Nucleus accumbens (tissue), 56 donors: ENCODE data around the gene MS4A6E.
"Not testable (repeated sequence)": the region's sequence is repeated elsewhere in the genome, so short reads cannot be mapped to it uniquely, and the experiment has no call there.

ENCODE experiments used
- DNase-seq, 56 donors: peaks; one replicate each; lab custom pipeline; 2025; lab: John Stamatoyannopoulos, UW

MS4A6E gene

DNA sequence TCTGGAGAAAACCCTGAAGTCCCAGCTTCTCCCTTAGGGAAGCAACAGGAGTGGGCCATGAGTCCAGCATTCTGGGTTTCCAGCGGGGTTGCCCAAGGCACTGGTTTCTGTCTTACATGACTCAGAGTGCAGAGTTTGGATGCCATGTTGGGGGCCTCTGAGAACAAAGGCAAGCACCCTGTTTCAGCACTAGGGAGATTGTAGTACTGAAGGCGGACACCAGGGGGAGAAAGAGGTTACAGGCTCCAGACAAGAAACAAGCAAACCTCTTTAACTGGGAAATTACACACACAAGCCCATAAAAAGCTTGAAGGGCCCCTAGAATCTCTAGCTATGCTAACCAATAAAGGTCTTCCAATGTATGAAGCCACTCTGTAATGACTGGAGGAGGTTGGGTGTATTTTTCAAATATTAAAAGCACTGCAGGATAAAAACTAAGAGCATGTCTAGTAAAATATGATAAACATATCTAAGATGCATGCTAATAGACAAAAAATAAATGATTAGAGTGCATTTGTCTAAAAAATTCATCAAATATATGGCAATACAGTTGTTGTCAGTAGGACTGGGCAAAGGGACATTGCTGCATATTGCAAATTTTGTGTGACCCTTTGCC lies 7.1 kb downstream of the MS4A6E start:
- peak in 22 of 56 donors; percentile 1 to 69 (median 9) for DNase-seq

DNA sequence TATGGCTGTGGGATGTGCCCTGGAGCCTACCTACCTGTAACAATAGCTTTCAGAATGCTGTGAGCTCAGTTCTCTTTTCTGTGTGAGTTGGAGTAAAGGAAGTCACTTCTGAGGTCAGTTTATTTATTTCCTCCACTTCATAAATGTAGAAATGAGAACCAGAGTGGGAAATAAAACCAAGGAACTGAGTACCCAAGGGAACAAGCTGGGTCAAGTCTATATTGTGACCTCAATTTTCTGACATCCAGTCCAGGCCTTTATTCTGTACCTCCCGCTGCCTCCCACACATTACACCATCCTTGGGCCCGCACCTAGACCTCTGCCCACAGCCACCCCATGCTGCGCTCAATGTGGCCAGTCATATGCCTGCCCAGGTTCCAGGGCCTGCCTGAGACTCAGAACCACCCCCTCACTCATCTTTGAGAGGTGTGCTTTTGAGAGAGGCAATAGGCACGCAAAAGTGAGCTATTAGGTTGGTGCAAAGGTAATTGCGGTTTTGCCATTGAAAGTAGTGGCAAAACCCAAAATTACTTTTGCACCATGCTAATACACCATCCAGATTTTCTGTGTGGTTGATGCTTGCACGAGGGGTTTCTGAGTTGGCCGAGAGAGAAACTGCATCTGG lies 9.8 kb downstream of the MS4A6E start:
- DNase-seq = no peak

DNA sequence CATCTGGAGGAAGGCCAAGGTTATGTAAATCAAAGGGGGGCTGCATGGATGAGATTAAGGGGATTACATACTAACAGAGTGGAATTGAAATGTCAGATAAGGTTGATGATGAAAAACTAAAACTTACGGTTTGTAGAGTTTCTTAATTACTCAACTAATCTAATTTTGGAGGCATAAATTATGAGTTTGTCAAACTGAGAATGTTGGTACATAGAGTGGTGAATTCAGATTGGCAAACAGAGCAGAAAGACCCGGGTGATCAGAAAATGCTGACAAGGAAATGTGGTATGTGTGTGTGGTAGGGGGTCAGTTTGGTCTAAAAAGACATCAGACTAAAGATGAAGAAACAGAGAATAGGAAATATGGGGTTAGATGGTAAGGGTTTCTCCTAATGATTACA lies 11.0 kb downstream of the MS4A6E start:
- no peak for DNase-seq

DNA sequence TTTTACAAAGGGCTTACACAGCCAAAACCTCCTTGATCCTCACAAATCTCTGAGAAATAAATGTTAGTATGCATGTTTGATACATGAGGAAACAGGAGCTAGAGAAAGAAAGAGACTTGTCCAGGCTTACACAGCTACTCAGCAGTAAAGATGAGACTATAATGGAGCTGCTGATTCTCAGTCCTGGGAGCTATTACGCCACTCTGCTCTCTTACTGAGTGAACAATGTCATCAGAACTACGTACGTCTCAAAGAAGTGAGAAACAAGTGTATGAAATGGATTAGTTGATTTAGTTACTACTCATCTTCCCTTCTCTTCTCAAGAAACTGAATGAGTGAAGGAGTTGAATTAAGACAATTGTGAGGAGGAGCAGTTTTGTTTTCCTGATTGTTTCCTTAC lies 12.3 kb downstream of the MS4A6E start:
- no peak for DNase-seq

DNA sequence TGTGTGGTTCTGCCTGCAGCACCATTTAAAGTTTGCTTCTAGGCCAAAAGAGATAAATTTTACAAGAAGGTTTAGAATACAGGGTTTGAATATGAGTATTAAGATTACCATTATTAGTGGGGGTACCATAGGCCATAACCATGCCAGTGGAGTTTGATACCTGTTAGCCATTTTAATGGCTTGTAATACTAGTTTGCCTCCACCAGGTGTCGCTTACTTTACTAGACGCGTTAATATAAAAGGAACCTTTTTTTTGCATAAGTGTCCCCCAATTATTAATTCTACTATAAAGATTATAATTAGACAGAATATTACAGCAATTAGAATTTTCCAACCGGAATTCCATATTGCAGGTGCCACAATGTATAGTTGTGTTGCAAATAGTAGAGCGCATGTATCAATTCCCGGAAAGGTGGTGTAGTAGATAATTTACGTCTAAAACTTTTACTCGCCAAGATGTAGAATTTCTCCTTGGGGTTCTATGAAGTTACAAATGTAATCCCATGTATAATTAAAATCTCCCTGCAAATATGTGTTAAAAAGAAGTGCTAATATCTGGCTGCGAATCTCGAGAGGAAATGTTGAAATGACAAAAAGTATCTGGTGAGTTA lies 16.1 kb downstream of the MS4A6E start:
- no peak for DNase-seq

DNA sequence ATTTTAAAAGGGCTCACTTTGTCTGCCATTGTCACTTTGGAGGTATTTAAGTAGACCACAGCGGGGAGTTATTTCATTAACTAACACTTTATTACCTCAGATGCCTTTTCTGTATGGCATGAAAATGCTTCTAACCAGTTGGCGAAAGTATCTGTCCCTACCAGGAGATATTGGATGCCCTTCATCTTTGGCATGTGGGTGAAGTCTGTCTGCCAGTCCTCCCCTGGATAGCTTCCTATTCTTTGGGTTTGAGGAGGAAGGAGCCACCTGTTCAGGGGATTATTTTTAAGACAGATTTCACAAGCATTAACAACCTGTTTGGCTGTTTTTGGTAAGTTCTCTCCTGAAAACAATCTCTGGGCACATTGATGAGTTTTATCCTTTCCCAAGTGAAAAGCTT lies 17.1 kb downstream of the MS4A6E start:
- DNase-seq = no peak

DNA sequence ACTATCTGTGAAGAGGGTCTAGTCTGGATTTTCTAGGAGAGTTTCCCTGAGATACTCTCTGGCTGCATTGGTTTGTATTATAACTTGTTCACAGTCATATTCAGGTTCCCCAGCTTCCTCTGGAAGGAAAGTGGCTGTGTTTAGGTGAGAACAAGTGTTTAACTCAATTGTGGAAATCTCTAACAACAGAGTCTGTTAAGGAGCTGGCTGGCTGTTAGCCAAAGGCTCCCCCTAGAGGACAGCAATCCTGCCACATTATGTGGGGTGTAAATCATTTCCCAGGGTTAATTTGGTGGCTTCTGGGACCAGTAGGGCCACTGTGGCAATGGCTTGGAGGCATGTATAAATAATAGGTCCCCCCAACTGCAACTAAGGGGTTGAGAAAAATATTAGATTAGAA lies 18.4 kb downstream of the MS4A6E start:
- peak in 8 of 56 donors; percentile 1 to 32 (median 8) for DNase-seq

DNA sequence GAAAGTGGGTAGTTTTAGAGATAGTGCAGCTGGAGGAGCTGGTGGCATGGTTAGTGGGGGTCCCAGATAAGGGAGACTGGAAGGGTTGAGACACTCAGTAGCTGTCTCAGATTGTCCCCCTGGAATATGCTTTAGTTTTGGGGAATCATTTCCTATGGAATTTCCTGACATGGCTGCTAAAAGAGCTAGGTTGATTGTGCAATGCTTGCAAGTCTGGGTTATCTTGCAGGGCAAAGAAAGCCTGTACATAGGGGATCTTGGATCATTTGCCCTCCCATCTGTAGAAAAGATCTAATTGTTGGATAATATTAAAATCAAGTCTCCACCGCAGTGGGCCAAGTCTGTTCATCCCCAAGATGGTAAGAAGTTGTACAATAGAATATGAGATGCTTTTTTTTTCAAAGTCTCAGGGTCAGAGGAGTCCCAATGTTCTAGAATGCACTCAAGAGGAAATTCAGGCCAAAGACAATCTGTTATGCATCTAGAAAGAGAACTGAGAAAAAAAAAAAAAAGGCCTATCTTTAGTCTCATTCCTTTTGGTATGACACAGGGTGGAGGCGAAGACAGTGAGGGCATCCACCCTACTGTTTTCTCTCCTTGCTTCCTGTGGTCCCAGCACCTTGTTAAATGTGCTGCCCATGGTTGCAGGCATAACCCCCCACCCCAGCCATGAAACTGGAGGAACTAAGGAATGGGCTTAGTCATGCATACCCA lies 20.2 kb downstream of the MS4A6E start:
- no peak for DNase-seq

DNA sequence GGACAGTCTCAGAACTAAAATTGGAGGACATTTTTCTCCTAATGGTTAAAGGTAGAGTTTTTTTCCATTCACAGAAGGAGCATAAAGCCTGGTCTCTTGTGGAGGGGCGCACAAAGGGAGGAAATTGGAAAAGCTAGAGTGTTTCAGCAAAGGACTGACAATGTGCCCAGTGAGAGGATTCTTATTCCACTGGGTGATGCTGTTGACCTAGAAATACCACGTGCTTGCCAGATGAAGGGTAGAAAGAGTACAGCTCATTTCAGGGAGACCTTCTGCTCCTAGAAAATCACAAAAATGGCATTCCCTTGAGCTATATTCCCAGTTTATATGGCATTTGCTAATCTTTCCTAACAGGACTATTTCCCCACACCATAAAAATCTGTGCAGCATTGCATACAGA lies 21.1 kb downstream of the MS4A6E start:
- DNase-seq = no peak

DNA sequence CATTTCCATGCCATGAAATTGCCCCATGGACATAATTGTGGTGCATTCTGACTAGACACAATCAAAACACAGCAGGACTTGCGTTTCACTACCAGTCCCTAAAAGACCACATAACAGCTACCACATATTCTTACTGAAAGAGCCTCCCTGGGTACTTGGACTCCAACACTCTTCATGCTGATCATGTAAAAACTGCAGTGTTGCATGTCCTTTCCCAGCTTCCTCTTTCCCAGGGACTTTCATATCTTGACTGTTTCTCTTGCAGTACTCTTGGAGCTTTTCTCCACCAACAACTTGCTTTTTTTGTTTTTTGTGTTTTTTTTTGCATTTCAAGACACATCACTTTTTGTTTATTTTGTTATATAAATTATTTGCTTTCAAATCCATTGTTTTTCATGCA lies 22.9 kb downstream of the MS4A6E start:
- DNase-seq = no peak

DNA sequence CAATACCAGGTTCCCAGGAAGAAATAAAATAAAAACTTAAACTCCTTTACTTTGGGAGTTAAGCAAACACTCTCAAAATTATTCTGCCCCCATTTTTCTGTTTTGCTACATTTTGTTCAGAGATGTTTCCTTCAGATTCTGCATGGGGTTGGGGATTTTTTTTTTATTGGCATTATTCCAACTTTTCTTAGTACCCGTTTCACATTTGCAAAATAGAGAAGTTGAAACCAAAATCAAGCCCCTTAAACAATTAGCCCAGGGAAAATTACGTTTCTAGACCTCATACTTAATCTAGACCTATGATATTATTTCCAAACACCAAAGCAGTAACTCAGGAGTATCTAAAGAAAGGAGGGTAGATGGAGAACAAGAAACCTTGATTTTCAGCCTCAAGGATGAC lies 30.7 kb downstream of the MS4A6E start:
- no peak for DNase-seq

DNA sequence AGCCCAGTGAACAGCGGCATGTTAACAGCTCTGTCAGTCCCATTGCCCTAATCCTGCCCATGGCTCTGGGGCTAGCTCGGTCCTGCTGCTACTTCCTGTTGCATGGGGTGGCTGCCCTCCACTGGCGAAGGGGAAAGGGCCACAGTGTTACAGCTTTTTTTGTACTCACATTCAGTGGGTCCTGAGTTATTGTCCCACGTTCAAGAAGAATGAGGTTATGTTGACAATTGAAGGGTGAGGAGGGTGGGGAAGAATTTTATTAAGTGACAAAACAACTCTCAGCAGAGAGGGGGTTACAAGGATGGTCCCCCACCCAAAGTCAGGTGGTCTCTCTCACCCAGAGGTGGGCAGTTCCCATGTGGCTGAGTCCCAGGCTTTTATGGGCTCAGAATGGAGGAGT lies 33.6 kb downstream of the MS4A6E start:
- DNase-seq = no peak

DNA sequence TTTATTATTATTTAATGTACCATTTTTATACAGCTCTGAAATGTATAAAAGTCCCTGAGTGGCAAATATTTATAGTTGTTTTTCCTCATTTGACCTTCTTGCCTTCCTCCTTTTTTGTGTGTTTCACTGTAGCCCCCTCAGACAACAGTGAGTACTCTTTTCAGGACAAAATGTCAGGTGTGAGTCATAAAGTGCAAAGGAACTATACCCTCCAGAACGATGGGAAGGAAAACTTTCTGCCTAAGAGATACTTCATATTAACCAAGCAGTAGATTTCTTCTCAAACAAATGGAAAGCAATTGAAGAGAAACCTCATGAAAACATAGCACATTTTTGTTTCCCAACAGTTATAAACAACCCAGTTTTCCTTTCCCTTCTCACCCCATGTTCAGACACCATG lies 35.2 kb downstream of the MS4A6E start:
- no peak for DNase-seq

DNA sequence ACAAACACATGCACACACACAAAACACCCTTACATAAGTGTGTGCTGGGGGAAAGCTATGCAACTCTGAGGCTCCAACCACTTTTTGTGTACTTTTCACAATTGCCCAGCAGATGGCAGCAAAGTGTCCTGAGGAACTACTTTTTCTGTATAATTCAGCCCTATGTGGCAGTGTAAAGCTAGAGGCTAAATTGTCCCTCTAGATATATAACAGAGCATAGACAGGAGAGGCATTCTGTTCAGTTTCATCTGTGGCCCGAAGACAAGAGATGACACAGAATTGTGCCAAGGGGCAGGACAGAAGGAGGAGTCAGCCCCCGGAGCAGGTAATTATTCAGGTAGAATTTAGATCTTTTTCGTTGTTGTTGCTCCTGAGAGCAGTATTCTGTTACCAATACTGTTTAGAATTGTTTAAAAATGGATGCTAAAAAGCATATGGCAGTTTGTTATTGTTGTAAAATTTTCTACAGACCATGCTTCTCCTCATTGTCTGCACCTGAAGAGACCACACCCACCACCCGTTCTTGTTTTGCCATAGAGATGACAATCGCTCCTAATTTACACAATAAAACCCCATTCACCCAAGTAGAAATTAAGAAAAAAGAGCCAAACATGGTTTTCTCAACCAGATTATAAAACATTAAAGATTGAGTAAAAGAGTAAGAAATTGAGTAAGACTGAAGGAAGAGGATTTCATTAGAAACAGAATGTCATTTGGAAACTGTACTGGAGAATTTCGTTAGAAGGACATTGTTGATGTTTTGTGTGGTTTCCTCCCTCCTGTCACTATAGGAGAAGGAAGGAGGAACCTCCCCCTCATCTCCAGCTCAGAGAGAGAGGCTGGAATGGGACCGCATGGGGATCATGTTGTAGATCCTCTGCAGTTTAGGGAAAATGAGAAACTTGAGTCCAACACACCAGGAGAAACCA lies 36.8 kb downstream of the MS4A6E start:
- DNase-seq = peak in 32 of 56 donors; percentile 1 to 65 (median 20)

DNA sequence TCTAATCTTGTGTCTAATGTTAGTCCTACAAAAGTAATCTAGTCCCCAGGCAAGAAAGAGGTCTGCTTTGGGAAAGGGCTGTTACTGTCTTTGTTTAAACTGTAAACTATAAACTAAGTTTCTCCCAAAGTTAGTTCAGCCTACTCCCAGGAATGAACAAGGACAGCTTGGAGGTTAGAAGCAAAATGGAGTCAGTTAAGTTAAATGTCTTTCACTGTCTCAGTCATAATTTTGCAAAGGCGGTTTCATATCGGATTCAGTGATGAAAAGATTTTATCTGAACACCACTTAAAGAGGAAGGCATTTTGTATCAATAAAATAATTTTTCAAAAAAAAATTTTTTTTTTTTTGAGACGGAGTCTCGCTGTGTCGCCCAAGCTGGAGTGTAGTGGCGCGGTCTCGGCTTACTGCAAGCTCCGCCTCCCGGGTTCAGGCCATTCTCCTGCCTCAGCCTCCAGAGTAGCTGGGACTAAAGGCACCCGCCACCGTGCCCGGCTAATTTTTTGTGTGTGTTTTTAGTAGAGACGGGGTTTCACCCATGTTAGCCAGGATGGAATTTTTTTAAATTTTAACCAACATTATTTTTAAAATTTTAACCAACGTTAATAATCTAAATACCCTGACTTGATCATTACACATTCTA lies 39.3 kb downstream of the MS4A6E start:
- DNase-seq = not testable (repeated sequence)

DNA sequence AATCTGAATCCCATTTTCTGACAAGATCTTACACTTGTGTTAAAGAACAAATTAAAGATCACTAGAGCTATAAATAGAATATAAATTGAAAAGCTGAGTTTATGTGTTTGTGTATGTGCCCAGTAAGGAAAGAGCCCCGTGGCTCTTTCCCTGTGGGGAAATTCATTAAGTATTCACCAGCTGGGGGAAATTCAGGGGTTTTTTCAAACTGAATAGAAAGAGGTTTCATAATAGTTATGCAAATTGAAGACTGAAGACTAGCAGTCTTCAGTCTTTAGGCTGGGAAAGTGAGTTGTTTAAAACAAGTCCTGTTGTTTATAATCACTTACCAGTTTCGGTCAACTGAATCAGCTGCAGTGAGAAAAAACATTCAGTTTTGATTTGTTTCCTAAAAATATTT lies 40.0 kb downstream of the MS4A6E start:
- DNase-seq = no peak

DNA sequence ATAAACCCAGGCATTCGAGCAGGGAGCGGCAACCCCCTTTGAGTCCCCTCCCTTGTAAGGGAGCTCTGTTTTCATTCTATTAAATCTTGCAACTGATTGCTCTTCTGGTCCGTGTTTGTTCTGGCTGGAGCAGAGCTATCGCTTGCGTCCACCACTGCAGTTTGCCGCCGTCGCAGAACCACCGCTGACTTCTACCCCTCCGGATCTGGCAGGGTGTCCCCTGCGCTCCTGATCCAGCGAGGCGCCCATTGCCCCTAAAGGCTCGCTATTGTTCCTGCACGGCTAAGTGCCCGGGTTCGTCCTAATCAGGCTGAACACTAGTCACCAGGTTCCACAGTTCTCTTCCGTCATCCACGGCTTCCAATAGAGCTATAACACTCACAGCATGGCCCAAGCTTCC lies 40.8 kb downstream of the MS4A6E start:
- no peak for DNase-seq

DNA sequence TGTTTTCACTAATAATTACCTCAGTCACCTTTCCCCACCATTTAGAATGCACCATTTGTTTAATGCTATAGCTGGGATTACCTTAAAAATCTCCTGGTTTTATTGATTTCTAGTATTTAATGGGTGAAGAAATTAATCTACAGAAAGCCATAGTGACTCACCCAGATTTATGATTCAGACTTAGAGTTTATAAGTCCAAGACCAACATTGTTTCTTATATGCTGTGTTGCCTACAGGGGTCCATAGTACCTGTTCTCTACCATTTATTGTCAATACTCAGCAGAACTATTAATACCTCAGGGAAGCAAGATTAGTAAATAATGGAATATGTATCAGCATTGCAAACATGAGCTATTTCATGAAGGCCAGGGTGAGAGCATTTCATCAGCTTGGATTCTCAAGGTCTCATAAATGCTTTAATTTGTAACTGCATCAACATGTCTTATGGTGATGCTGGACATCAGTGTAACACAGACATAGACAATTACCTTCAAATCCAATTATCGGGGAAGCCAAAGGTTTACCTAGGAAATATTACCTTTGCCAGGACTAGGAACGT lies 43.3 kb downstream of the MS4A6E start:
- DNase-seq = no peak

DNA sequence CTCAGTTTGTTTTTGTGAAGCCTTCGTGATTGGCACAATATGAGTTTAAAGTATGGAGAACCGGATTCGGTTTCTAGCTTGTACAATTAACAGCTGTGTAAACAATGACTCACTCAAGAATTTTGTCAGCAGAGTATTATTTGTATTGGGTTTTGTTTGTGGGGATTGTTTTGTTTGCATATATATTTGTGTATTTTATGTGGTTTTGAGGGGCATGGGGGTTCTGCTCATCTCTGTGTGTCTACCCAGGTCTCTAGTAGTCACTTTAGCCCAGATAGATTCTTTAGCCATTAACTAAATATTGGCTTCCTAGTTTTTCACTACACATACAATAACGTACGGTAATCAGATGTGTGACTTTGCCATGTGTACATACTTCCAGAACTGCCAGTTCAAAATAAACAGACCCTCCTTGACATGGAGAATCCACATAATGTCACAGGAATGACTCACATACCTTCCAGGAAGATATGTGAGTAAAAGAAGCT lies 43.8 kb downstream of the MS4A6E start:
- DNase-seq = no peak

DNA sequence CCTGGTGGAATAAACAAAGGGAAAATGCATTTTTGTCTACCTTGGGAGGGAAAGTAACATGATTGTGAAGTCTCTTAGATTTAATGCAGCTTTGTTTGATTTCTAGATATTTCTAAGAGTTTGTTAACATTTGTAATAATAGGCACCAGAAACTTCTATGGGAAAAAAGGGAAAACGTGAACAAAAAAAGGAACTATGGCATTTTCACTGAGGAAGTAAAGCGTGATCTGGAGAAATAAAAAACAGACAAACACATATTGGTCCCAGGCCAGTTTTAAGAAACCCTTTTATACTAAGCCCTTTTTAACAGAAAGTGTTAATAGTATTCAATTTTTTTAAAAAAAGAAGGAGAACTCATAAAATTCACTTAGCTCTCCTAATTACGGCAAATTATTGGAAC lies 44.3 kb downstream of the MS4A6E start:
- no peak for DNase-seq
